ENCODE data around the gene CCDC61. TPM values are rescaled to one million over a fixed set of nuclear protein-coding genes. Genes with fewer than 3 reads are reported as not detected.
A peak's percentile ranks its signal among the peaks of the same experiment; 100 is the strongest.

The CCDC61 gene
- total RNA-seq, 1 experiment from 2014 or later = 7.7 TPM

DNA sequence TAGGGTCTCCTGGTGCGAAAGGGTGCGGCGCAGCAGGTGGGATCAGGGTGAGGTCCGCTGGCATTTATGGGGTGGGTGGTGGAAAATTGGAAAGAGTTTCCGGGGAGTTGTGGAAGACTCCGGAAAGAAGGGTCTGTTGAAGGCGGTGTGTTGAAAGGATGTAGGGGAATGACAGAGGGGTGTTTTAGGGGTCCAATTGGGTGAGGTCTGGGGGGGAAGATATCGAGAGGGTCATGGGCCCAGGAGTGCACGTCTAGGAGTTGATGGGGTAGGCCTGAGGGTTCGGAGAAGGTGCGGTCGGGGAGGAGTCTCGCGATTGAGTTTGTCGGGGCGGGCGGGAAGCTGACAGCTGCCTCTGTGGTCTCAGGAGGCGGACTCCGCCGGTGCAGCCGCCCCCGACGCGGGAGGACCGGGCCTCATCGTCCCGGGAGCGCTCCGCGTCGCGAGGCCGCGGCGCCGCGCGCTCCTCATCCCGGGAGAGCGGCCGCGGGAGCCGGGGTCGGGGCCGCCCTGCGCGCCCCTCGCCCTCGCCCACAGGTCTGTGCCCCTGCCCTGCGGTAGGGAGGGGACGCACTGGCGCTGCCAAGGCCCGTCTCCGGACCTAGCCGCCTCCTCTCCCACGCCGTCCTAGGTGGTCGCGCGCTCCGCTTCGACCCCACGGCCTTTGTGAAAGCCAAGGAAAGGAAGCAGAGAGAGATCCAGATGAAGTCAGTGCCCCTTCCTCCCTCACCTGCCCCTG, 20.6 kb downstream of the CCDC61 start:
- DNase-seq (ENCODE audit: low read depth) = peak; percentile 65

DNA sequence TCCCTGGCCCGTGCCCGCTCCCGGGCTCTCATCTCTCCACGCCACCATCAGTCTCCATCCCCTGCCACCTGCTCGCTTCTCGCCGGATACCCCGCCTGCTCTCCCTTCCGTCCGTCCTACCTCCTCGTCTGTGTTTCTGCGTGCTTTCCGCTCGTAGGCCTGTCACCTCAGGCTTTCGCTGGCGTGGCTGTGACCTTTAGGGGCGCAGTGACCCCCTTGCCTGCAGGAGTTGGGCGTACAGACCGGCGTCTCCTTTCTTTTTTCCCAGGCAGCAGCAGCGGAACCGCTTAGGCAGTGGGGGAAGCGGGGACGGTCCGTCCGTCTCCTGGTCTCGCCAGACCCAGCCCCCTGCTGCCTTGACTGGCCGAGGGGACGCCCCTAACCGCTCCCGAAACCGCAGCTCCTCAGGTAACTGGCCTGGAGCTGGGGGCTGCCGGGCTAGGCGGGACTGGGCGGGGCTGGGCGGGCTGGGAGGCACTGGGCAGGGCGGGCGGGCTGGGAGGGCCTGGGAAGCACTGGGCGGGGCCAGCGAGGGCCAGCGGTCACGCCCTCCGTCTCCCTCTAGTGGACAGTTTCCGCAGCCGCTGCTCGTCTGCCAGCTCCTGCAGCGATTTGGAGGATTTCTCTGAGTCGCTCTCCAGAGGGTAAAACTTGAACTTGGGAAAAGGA, 21.3 kb downstream of the CCDC61 start:
- peak; percentile 90 for DNase-seq (ENCODE audit: low read depth)

DNA sequence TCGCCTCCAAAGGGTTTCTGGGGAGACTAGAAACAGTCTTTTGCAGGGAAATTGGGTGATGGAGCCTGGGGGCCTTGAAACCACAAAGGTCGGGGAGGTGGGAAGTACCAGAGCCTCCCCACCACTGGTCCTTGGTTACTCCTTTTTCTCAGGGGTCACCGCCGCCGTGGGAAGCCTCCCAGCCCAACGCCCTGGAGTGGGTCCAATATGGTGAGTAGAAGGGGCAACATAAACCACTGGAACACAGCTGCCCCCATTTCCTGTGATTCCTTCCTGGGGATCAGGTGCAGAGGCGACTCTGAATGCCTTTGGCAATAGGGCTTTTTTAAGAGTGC, 21.8 kb downstream of the CCDC61 start:
- no peak for DNase-seq (ENCODE audit: low read depth)

DNA sequence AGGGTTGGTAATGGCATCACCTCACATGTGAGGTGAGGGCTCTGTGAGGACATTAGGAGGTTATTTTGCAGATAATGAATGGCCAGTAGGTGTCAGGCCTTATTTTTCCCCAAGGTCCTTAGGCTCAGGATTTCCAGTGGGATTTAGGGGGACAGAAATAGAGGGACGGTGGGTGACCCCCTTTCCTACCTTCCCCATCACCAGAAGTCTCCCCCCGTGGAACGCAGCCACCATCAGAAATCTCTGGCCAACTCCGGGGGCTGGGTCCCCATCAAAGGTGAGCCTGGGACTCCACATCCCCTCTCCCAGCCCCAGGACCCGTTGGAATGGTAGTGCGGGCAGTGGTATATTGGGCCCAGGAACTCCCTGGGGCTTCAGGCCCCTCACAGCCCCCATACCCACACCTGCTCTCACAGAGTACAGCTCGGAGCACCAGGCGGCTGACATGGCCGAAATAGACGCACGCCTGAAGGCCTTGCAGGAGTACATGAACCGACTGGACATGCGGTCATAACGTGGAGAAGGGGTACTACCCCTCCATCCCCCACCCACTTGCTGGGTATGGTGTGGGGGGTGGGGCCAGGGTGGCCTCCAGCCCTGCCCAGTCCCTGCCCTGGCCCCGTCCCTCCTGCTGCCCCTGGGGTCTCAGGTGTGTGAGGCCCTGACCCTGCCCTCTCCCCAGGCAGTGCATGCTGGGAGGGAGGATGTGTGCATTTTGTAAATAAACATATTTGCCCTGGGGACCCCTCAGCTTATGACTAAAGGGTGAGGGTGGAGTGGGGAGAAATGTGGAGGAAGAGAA, 22.8 kb downstream of the CCDC61 start:
- no peak for DNase-seq (ENCODE audit: low read depth)

DNA sequence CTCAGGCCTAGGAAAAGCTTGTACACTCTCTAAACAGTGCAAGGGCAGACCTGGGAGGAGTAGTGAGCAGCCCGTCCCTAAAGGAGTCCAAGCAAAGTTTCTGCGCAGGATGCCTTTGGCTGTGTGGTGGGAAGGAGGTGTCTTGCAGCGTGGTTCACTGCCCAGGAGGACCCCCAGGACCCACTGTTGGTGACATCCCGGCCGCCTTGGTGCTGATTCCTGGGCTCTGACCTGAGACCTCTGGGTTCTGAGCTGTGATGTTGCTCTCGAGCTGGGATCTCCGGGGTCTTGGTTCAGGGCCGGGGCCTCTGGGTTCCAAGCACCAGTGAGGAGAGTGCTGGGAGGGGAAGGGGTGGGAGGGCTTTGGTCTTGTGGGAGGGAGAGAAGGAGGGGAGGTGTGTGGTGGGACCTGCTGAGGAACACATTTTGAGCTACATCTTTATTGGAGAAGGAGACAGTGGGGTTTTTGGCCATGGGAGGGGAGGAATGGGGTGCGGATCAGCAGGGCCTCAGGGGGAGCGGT, 23.5 kb downstream of the CCDC61 start:
- no peak for DNase-seq (ENCODE audit: low read depth)

DNA sequence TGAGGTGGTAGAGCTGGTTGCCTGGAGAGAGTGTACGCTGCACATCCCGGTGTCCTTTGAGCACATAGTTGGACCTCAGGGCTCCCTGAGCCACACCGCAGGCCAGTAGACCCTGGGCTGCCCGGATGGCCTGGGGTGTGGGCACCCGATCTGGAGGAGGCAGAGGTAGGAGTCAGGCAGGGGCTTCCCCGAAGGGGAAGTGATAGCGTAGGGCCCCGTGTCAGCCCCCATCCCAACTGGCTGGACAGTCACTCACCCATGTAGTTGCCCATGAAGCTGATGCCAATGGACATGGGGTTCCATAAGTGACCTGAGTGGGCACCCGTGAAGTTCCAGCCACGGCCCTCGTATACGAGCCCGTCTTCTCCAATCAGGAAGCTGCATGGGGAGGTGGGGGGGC, 24.0 kb downstream of the CCDC61 start:
- no peak for DNase-seq (ENCODE audit: low read depth)

DNA sequence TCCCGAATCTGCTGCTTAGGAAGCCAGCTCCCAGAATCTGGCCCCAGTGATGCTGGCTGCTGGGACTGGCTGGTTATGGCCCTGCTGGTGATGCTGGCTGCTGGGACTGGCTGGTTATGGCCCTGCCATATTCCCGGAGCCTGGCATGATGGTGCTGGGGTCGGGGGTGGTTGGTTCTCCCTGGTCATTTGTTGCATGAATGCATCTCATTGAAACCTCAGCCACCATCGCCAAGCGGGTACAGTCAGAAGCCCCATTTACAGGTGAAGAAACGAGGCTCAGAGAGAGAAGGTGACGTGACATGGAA, 25.5 kb downstream of the CCDC61 start:
- no peak for DNase-seq (ENCODE audit: low read depth)

DNA sequence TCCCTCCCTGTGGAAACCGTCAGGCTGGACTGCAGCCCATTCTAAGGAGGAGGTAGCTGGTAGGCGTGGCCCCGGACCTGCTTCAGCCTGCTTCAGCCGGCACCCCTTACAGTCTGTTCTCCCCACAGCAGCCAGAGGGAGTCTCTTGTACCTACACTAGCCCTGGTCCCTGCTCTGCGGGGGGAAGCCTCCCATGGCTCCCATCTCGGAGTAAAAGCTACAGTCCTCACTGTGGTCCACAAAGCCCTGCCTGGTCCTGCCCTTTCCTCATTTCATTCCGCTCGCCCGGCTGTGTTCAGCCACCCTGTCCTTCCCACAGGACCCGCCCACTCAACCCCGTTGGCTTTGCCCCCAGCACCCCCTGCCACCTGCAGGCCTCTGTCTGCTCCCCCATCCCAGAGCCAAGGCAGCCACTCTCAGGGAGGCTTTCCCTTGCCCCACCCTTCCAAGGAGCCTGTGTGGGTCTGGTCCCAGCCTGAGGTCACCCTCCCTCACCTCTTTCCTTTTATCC, 26.3 kb downstream of the CCDC61 start:
- peak; percentile 40 for DNase-seq (ENCODE audit: low read depth)

DNA sequence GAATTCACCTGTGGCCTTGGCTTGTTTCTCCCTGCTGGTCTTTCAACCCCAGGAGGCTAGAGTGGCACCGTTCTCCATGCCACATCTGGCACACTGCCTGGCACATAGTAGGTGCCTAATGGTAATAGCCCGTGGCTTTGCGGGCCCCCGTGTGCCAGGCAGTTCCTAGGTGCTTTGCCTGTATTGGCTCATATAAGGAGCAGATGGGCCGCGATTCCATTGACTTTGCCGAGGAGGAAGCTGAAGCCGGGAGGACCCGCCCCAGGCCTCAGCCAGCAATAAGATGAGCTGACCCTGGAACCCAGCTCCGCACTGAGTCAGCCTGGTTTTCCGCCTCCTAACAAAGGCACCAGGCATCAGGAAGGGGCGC, 26.8 kb downstream of the CCDC61 start:
- DNase-seq (ENCODE audit: low read depth) = no peak

DNA sequence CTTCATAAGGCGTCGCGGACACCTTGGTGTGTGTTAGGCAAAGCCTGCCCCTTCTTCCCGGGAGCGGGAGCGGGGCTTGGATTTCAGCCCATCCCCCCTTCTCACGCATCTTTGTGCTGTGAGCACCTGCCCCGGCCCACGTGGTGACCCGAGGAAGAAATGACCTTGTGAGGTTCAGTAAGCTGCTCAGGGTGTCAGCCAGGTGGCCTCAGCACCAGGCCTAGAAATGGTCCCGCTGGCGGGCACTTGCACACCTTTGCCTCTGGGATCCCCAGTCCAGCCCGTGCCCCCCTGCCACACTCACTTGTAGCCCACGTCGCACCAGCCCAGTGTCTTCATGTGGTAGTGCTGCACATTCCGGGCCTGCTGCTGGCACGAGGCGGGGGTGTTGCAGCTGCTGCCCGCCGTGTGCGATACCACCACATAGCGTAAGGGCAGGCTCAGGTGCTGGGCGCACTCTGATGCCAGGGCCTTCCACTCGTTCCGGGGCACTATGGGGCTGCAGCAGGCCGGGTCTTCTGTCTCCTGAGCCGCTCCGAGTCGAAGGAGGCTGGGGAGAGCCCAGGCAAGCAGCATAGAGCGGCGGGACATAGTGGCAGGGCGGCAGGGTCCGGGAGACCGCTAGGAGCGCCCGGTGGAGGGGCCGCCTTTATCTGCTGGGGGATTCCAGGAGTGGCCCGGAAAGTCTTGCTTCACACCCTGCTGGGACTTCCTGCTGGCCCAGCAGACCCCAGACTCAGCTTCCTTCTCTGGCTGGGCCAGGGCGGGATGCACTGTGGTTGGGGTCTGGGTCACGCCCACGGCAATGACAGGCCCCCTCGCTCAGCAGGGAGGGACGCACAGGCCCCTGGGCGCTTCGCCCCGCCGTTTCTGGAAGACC, 27.4 kb downstream of the CCDC61 start, which contains the start of gene PGLYRP1:
TSS of gene PGLYRP1 (minus strand) at position 623 of the 880 bp plus-strand sequence. CDS start at position 591, 32 bp downstream.
- DNase-seq (ENCODE audit: low read depth) = no peak

DNA sequence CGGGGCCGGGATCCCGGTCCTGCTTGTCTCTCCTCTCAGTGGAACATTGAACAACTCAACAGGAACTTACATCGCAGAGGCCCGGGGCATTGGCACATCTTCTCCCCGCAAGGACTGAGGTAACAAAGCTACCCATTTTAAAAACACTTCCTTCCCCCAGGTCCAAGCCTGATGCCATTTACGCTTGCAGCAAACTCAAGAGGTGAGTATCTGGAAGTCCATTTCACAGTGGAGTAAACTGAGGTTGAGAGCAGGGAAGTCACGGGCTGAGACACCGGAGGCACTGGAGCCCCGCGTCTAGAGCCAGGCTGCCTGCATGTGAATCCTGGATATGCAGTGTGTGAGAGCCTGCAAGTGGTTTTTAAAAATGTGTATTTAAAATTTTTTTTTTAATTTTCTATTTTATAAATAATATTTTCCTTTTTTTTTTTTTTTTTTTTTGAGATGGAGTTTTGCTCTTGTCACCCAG, 28.1 kb downstream of the CCDC61 start:
- DNase-seq (ENCODE audit: low read depth) = no peak

DNA sequence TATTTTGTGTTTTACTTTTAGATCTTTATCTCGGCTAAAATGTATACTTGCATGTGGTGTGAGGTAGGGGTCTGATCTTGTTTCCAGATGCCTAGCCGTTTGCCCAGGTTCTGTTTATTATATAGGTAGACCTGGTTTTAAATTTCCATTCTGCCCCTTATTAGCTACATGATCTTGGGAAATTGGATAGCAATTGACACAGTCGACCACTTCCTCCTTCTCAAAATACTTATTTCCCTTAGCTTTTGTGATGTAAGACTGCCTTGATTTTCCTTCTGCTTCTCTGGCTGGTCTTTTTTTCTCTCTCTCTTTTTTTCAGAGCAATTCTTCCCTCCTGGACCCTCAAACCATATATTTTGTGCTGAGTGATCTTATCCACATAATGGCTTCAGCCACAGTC, 30.6 kb downstream of the CCDC61 start:
- DNase-seq (ENCODE audit: low read depth) = no peak

DNA sequence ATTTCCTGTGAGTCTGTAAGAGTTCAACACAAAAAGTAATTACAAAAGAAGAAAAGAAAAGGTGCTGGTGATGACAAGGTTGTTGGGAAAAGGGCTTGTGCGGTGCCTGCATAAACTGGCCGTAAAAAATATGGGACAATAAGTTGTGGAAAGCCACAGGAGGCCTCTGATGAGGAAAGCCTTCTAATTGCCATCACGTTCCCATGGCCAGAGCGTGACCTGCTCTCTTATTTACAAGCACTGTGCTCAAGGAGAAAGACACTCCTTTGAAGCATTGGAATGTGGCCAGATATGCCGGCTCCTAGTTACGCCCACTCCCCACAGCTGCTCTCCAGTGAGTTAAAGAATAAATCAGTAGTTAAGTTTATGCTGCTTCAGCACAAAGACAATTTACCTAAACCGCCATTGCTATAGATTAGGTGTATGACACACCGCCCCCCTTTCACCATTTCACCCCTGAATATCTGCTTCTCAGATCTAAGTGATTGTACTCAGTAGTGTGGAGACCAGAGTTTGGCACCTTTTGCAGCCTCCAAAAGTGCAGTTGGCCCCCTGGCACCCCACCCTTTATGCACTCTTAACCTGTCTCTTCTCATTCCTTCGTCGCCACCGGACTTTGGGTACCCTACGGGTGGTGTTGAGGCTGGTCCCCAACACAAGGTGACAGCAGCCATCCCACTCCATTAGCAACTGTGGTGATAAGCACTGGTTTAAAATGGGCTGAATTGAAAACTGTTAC, 35.7 kb downstream of the CCDC61 start:
- no peak for DNase-seq (ENCODE audit: low read depth)

DNA sequence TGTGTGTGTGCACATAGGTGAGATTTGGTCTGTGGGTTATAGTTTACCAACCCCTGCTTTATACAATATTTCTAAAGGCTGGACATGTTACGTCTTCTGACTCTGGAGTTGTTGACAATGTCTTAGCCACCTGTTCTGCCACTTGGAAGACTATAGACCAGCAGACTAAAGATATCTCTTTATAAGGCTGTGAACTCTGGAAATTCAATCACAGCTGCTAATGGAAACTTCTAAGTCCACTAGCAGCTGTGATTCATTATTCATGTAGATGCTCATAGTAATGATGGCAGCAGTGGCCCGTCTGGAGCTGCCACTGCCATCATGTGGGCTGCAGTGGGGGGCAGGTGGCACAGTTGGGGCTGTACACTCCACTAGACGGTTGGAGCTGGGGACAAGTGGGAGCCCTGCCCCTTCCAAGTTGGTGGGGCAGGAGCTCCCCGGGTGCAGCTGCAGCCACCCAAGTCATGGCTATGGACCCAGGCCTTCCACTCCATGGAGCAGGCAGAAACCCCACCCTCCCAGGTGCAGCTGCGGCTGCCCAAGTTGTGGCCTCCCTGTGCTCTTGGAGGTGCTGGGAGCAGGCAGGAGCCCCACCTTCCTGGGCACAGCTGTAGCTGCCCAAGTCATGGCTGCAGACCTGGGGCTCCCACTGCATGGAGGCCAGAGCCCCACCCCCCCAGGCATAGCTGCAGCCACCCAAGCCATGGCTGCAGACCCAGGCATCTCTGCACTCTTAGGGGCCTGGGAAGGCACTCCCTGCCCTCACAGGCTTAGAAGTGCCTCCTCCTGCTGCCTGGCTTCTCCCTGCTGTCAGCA, 36.7 kb downstream of the CCDC61 start:
- DNase-seq (ENCODE audit: low read depth) = no peak

DNA sequence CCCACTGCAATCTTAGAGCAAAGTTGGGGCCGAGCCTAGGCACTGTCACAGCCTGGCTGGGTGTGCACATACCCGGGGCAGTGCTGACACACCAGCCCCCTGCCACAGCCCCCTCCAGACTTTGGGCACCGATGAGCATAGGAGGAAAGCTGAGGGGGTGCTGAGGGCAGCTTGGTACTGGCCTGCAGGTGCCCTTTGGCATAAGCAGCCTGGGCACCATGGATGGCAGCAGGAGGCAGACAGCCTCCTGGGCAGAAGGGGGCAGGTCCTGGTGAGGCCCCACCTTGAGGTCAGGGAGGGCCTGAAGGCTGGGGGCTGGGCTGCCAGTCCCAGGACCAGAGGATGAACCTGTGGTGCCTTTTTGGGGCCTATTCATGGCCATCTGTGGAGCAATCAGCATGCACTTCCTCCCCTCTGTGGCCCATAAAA, 37.3 kb downstream of the CCDC61 start:
- DNase-seq (ENCODE audit: low read depth) = no peak

DNA sequence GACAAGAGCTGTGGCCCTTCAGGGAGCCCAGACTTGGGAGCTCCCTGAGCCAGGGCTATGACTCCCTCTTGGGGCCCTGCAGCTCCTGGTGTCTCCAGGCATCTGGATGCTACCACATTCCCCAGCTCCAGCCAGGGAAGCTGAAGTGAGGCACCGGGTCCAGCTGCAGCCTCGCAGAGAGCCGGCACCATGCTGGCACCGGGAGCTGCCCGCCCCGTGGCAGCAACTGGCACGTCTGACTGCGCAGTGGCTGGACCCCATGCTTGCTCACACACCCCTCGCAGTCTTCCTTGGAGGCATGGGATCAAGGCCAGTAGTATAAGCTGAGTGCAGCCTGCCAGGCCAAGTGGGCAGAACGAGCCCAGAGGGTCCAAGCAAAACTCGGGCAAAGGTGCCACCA, 38.1 kb downstream of the CCDC61 start:
- DNase-seq (ENCODE audit: low read depth) = no peak

DNA sequence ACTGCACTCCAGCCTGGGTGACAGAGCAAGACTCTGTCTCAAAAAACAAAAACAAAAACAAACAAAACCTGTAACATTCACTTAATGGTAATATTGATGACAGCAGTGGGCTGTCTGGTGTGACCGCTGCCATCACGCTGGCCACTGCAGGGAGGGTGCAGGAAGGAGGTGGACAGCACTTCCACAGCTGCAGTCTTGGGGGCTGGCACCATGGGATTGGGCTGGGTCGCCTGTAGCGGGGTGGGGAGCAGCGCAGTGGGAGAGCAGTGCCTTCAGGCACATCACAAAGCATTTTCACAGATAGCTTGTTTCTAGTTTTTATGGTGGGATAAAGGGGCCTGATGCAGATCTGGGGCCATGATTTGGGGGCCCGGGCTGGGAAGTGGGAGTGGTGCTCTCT, 40.3 kb downstream of the CCDC61 start:
- DNase-seq (ENCODE audit: low read depth) = no peak

DNA sequence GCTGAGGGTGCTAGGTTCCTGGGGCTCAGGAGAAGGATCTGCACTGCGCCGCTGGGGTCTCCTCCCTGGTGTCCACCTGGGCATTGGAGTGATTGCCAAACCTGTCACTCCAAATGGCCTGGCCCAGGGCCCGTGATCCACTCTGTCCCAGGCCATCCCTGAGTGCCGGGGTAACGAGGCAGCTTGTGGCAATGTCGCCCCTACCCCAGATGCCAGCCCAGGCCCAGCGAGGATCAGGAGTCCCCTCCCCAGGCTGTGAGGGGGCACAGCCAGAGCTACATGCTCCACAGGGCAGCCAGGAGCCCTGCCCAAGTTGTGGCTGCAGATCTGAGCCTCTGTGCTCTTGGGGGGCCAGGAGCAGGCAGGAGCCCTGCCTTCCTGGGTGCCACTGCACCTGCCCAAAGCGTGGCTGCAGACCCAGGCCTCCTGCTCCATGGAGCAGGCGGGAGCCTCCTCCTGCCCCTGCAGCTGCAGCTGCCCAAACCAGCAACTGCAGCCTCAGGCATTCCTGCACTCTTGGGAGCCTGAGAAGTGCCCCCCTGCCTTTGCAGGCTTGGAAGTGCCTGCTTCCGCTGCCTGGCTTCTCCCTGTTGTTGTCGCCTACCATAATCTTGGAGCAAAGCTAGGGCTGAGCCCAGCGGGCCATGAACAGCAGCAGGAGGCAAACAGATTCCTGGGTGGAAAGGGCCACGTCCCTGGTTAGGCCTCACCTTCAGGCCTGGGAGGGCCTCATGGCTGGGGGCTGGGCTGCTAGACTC, 40.9 kb downstream of the CCDC61 start:
- DNase-seq (ENCODE audit: low read depth) = no peak

DNA sequence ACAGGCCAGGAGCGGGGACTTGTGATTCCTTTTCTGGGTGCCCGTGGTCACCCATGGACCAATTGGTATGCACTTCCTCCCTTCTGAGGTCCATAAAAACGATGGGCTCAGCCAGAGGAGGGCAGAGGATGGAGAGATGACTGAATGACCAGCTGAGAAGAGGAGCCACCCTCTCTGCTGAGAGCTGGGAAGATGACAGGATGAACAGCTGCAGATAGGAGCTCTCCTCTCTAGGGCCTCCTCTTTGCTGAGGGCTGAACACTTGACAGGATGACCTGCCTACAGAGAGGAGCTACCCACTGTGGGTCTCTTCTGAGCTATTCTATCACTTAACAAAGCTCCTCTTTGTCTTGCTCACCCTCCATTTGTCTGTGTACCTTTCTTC, 41.5 kb downstream of the CCDC61 start:
- no peak for DNase-seq (ENCODE audit: low read depth)

Measured in Daoy (cell line).